SW480 (cell line): ENCODE data around the gene KCNQ2.

Experiments used
- DNase-seq: peaks from one replicate; pipeline ENCODE4 v3.0.0-alpha.2; 2016; ENCODE audit warnings: low spot score

The KCNQ2 gene

GRCh38 chr20:63471002-63471716, 1.3 kb downstream of the KCNQ2 start:
- no peak for DNase-seq

- DNase-seq: no peak
These were observed 2.0 kb downstream of the KCNQ2 start for GRCh38 chr20:63470410-63470809.

- no peak for DNase-seq
These were observed 2.7 kb downstream of the KCNQ2 start for GRCh38 chr20:63469713-63470101.

- no peak for DNase-seq
These were observed 3.3 kb downstream of the KCNQ2 start for GRCh38 chr20:63469019-63469712.

GRCh38 chr20:63468421-63468820, 4.0 kb downstream of the KCNQ2 start:
- DNase-seq: no peak

- DNase-seq: no peak
These were observed 5.0 kb downstream of the KCNQ2 start for GRCh38 chr20:63467294-63468083.

GRCh38 chr20:63466861-63467260, 5.6 kb downstream of the KCNQ2 start:
- no peak for DNase-seq

GRCh38 chr20:63466250-63466825, 6.1 kb downstream of the KCNQ2 start:
- DNase-seq: no peak

GRCh38 chr20:63465380-63466249, 6.8 kb downstream of the KCNQ2 start:
- DNase-seq: no peak

- DNase-seq: no peak
These were observed 8.2 kb downstream of the KCNQ2 start for GRCh38 chr20:63464289-63464635.

- no peak for DNase-seq
These were observed 8.8 kb downstream of the KCNQ2 start for GRCh38 chr20:63463400-63464288.

GRCh38 chr20:63462244-63462643, 10.2 kb downstream of the KCNQ2 start:
- no peak for DNase-seq

GRCh38 chr20:63461104-63461763, 11.2 kb downstream of the KCNQ2 start:
- no peak for DNase-seq

- no peak for DNase-seq
These were observed 13.4 kb downstream of the KCNQ2 start for GRCh38 chr20:63459070-63459380.

GRCh38 chr20:63458170-63459069, 14.0 kb downstream of the KCNQ2 start:
- DNase-seq: no peak

- DNase-seq: peak; percentile 97
These were observed 14.7 kb downstream of the KCNQ2 start for GRCh38 chr20:63457737-63458136.

- no peak for DNase-seq
These were observed 15.8 kb downstream of the KCNQ2 start for GRCh38 chr20:63456429-63457284.

- DNase-seq: no peak
These were observed 16.9 kb downstream of the KCNQ2 start for GRCh38 chr20:63455568-63455859.
